ENCODE results near the gene ALX4.

ALX4 gene

DNA sequence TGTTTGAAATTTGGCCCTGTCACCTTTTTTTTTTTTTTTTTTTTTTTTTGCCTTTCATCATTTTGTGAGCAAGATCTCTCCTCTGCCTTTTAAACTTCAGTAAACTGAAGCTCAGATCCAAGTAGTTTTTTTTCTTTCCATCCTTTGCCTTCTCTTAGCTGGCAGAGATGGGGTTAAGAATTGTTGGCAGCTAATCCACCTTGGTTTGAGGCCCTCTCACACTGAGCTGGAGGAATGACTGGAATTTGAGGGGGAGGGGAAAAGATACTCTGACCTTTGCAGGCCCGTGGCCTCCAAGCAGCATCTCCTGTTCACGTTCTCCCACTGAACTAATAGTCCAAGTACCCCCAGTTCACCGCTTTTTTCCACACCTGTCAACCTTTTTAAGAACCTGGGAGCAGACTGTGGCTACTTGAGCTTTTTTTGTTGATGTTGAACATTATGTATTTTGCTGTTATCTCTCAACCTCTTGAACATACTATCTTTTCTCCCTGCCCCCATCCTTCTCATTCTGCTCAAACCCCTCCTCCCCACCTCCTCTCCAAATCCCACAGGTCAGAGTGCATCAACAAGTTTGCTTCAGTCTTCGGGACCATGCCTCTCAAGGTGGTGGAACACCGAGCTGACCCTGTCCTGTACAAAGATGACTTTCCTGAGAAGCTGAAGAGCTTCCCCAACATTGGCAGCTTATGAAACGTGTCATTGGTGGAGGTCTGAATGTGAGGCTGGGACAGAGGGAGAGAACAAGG, 66.2 kb downstream of the ALX4 start:
- no peak for DNase-seq
- H3K27ac ChIP-seq (ENCODE audit: low read length): no peak overlapping the region

DNA sequence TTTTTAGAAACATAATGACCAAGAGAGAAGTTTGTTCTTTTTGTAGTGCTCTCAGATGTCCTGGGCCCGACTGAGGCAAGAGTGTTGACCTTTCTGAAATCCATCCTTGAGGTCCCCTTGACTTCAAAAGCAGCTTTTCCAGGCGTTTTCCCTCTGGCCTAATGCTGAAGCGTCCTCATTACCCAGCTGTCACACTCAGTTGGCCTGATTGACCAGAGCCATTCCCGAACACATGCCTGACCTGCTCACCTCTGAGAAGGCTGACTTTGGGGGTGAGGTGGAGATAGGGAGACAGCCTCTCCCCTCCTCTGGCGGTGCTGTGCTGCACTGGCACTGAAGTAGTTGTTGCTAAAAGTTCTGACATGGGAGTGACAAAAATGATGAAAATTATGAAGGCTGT, 66.9 kb downstream of the ALX4 start:
- no peak overlapping the region for H3K27ac ChIP-seq (ENCODE audit: low read length)
- ATAC-seq (ENCODE audit: insufficient read depth, low read depth): no peak

More for the DNA sequence above, 66.2 kb downstream of the ALX4 start:
- ATAC-seq (ENCODE audit: insufficient read depth, low read depth): no peak
- H4K20me1 ChIP-seq (ENCODE audit: insufficient read depth, low read length): no peaks in the 10 kb centered on the region
- no peak overlapping the region for H3K4me2 ChIP-seq (ENCODE audit: insufficient read depth, low read length)
- no peak overlapping the region for H3K9ac ChIP-seq (ENCODE audit: low read depth, low read length)
- H3K36me3 ChIP-seq (ENCODE audit: insufficient read depth, low read length): peaks cover 21% of the 10 kb centered on the region
- H2AFZ ChIP-seq (ENCODE audit: low read depth, low read length): no peak overlapping the region
- no peaks in the 10 kb centered on the region for H3K27me3 ChIP-seq (ENCODE audit: insufficient read depth, low read length, poor library complexity)
- H3K9me3 ChIP-seq (ENCODE audit: insufficient read depth, low read length, severe bottlenecking): no peaks in the 10 kb centered on the region
- no peaks in the 10 kb centered on the region for H3K4me1 ChIP-seq (ENCODE audit: insufficient read depth, low read length)
- H3K79me2 ChIP-seq (ENCODE audit: insufficient read depth, low read length): no peaks in the 10 kb centered on the region
- no peak overlapping the region for H3K4me3 ChIP-seq (ENCODE audit: low read depth in 1 of 2, low read length in 2 of 2)
- TF ChIP-seq, protein P1, sequence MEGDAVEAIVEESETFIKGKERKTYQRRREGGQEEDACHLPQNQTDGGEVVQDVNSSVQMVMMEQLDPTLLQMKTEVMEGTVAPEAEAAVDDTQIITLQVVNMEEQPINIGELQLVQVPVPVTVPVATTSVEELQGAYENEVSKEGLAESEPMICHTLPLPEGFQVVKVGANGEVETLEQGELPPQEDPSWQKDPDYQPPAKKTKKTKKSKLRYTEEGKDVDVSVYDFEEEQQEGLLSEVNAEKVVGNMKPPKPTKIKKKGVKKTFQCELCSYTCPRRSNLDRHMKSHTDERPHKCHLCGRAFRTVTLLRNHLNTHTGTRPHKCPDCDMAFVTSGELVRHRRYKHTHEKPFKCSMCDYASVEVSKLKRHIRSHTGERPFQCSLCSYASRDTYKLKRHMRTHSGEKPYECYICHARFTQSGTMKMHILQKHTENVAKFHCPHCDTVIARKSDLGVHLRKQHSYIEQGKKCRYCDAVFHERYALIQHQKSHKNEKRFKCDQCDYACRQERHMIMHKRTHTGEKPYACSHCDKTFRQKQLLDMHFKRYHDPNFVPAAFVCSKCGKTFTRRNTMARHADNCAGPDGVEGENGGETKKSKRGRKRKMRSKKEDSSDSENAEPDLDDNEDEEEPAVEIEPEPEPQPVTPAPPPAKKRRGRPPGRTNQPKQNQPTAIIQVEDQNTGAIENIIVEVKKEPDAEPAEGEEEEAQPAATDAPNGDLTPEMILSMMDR (IDR thresholded peaks at IDR 0.05; ENCODE audit: borderline replicate concordance, extremely low read depth, low read length, poor library complexity, severe bottlenecking): no peak
- TF ChIP-seq EZH2 (IDR thresholded peaks at IDR 0.05; ENCODE audit: borderline replicate concordance, low read depth, low read length, severe bottlenecking): no peak

DNA sequence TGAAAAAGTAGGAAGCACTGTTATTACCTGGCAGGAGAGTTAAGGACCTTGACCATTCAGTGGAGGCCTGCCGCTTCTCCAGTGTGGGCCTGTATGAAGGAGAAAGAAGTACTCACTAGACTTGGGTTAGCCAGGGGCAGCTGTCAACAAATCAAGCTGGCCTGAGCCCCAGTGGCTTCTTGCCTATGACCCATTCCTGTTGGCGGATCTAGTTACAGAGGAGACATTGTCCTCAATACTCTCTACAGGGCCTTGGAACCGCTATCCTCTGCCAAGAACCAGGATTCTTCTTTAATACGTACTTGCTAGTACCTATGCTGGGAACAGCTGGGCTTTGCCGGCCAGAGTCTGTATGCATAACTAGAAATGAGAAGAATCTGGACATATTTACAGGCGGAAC, 68.1 kb downstream of the ALX4 start:
- Histone ChIP-seq H3K9ac (ENCODE audit: low read depth, low read length) (no peak overlapping the region), H3K4me1 (ENCODE audit: insufficient read depth, low read length) (no peaks in the 10 kb centered on the region), H3K9me3 (ENCODE audit: insufficient read depth, low read length, severe bottlenecking) (no peaks in the 10 kb centered on the region), H3K4me2 (ENCODE audit: insufficient read depth, low read length) (no peak overlapping the region), H4K20me1 (ENCODE audit: insufficient read depth, low read length) (no peaks in the 10 kb centered on the region), H3K36me3 (ENCODE audit: insufficient read depth, low read length) (peaks cover 27% of the 10 kb centered on the region), H3K27ac (ENCODE audit: low read length) (no peak overlapping the region), H3K27me3 (ENCODE audit: insufficient read depth, low read length, poor library complexity) (no peaks in the 10 kb centered on the region), H2AFZ (ENCODE audit: low read depth, low read length) (no peak overlapping the region), H3K79me2 (ENCODE audit: insufficient read depth, low read length) (no peaks in the 10 kb centered on the region), H3K4me3 (ENCODE audit: low read depth in 1 of 2, low read length in 2 of 2) (no peak overlapping the region)
- ATAC-seq (ENCODE audit: insufficient read depth, low read depth) (no peak), DNase-seq (no peak)
- TF ChIP-seq EZH2 (IDR thresholded peaks at IDR 0.05; ENCODE audit: borderline replicate concordance, low read depth, low read length, severe bottlenecking): no peak
- TF ChIP-seq, protein P1 (IDR thresholded peaks at IDR 0.05; ENCODE audit: borderline replicate concordance, extremely low read depth, low read length, poor library complexity, severe bottlenecking): no peak

More for the DNA sequence above, 66.9 kb downstream of the ALX4 start:
- no peaks in the 10 kb centered on the region for H3K79me2 ChIP-seq (ENCODE audit: insufficient read depth, low read length)
- no peak overlapping the region for H3K4me3 ChIP-seq (ENCODE audit: low read depth in 1 of 2, low read length in 2 of 2)
- no peak for TF ChIP-seq EZH2 (IDR thresholded peaks at IDR 0.05; ENCODE audit: borderline replicate concordance, low read depth, low read length, severe bottlenecking)
- TF ChIP-seq, protein P1 (IDR thresholded peaks at IDR 0.05; ENCODE audit: borderline replicate concordance, extremely low read depth, low read length, poor library complexity, severe bottlenecking): no peak
- H3K36me3 ChIP-seq (ENCODE audit: insufficient read depth, low read length): peaks cover 22% of the 10 kb centered on the region
- no peaks in the 10 kb centered on the region for H4K20me1 ChIP-seq (ENCODE audit: insufficient read depth, low read length)
- DNase-seq: no peak
- no peak overlapping the region for H2AFZ ChIP-seq (ENCODE audit: low read depth, low read length)
- H3K4me1 ChIP-seq (ENCODE audit: insufficient read depth, low read length): no peaks in the 10 kb centered on the region
- H3K9ac ChIP-seq (ENCODE audit: low read depth, low read length): no peak overlapping the region
- H3K4me2 ChIP-seq (ENCODE audit: insufficient read depth, low read length): no peak overlapping the region
- H3K27me3 ChIP-seq (ENCODE audit: insufficient read depth, low read length, poor library complexity): no peaks in the 10 kb centered on the region
- no peaks in the 10 kb centered on the region for H3K9me3 ChIP-seq (ENCODE audit: insufficient read depth, low read length, severe bottlenecking)

All from DND-41 (cell line).